HG02759 (cell line): ENCODE measurements around the gene ASF1B.

Source experiments
- ATAC-seq: cut with Tn5 transposase; IDR thresholded peaks from one replicate; pipeline ENCODE4 v1.9.1; 2021; ENCODE audit warnings: mild to moderate bottlenecking, moderate library complexity; ENCODE audit not compliant: unreplicated experiment

Gene ASF1B

DNA sequence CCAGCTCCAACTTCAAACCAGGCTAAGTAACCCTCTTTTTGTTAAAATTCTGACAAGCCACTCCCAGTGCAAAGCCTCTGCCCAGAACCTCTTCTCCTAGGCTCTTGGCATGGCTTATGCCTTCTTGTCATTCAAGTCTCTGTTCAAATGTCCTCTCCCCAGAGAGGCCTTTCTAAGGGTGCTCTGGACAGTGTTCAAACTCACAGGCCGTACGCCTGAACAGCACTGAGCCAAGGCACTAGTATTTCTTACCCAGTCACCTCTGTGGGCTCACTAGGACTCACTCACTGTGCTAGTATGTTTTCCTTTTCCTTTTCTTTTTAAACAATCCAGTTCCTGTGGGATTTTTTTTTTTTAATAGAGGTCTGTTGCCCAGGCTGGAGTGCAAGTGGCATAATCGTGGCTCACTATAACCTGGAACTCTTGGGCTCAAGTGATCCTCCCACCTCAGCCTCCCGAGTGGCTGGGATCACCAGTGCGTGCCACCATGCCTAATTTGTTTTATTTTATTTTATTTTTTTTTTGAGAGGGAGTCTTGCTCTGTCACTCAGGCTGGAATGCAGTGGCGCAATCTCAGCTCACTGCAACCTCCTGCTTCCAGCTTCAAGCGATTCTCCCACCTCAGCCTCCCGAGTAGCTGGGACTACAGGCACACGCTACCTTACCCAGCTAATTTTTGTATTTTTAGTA lies 2.3 kb upstream of the ASF1B start:
- ATAC-seq, result no peak

DNA sequence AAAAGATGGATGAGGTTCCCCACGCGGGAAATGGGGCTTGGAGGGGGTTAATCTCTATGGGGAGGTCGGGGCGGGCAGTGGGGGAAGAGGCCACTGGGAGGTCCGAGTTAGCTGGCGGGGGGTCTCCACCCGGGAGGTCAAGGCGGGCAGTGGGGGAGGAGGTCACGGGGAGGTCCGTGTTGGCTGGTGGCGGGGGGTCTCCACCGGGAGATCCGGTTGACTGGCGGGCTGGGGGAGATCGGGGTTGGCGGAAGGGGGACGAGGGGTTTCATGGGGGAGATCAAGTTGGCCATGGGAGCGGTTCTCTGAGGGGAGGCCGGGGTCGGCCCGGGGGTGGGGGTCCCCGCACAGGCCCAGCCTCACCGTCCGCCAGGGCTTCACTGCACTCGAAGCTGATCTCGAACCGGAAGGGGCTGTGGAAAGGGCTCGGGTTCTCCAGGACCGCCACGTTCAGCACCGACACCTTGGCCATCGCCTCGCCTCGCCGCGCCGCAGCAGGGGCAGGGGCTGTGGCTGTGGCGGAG lies 342 bp downstream of the ASF1B start:
- no peak for ATAC-seq

DNA sequence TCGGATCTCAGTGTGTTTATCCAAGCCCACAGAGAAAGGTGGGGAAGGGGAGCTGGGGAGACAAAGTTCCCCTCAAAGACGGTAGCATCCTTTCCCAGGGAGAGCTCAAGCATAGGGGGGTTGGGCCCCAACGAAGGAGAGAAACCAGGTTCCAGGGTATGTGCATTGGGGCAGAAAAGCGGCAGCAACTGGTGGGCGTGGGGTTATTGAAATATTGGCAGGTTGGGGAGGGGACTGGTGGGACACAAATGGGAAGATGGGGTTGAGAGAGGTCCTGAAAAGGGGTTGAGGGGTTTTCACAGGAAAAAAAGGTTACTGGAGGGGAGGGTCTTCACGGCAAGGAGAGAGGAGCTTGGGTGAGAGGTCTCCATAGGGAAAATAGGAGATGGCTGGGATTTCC lies 1.0 kb downstream of the ASF1B start:
- no peak for ATAC-seq

DNA sequence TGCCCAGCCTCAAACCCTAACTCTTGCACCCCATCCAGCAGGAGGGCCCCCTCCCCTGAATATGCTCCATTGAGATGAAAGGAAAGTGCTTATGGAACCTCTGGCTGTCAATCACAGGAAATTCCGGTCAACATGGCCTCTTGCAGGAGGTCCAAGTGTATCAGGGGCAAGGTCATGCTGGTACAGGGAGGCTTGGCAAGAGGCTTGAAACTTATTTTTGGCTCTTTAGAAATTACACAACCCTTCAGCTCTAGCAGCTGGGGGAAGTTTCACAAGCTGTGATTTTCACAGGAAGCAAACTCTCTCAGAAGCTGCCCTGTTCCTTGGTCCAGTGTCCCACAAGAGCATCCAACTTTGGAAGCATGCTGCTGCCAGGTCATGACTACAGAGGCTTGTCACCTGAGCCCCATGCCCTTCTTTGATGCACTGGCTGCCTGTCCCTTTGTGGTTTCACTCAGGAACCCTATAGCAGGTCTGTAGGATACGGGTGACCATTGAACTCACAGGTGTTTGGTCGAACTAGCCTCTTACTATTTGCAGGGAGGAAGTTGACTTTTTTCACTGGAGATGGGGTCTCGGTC lies 8.4 kb downstream of the ASF1B start:
- no peak for ATAC-seq

DNA sequence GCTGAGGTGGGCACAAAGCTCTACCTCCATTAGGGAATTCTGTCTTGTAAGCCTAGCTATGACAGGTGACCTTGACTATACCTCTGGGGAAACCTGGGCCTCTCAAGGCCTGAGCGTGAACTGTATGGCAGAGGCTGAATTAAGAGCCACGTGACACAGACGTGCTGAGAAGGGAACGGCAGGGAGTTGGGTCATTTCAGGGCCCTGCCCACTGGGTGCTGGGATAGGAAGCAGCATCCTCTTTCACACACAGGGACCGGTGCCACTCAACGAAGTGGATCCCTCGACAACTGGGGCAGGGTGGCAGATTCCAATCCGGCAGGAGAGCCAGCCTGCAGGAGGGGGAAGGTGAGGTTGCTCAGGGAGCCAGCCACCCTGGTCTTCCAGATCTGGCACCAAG lies 9.2 kb downstream of the ASF1B start:
- no peak for ATAC-seq

DNA sequence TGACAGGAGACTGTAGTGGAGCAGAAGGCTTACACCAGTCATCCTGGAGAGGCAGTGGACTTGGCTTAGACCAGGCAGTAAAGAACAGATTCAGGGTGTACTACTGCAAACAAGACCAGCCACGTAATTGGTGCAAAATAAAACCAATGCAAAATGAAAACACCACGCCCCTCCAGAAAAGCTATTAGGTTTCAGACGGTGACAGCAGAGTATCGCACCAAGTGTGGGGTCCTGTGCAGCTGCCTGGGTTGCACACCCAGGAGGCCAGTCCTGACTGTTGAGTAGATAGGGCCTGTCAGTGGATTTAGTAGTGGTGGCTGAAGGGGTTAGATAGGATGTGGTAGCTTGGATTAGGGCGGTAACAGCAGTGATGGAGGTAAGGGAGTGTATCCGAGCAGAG lies 13.5 kb downstream of the ASF1B start:
- ATAC-seq, result no peak

DNA sequence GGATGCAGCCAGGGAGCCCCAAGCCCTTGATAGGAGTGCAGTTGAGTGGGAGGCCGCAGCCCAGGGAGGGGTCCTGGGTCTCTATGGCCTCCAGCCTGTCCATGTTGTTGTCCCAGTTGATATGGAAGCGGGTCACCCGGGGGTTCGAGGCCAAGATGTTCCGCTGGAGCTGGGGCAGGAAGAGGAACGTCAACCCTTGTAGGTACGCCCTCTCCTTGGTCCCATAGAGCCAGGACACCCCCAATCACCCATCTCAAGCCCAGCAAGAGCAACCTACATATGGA lies 15.9 kb downstream of the ASF1B start:
- ATAC-seq, result no peak

DNA sequence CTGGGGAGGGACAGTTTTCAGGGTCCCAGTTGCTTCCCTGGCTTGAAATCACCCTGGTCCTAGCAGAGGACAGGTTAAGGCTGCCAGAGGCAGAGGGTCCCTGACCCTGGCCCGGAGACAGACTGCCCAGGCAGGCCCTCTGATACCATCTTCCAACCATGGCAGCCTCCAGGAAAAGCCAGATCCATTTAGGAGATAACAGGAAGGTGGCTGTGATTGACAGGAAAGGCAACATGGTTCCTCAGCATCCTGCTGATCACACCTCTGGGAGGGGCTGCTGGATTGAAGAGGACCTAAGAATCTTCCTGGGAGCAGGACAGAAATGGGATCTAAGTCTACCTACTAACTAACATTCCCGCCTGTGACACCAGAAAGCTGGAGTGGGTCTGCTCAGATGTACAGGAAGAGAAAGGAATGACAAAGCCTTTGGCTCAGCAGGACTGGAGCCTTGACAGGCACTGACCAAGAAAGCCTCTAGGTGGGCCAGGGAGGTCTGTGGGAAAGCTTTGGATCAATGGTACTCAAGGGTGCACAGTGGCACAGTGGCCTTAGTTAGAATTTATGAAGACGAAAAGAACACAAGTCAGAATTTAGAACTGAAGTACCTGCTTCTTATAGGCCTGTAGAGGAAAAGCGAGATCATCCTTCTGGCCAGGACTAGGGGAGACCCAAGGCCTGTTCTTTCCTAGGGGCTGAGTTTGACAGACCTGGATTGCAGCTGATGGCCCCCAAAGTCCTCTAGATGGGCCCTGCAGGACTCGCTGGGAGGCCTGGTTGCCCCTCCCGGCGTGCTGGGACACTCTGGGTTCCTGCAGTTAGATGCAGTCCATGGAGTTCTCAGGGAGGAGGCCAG lies 16.5 kb downstream of the ASF1B start:
- ATAC-seq, result no peak

DNA sequence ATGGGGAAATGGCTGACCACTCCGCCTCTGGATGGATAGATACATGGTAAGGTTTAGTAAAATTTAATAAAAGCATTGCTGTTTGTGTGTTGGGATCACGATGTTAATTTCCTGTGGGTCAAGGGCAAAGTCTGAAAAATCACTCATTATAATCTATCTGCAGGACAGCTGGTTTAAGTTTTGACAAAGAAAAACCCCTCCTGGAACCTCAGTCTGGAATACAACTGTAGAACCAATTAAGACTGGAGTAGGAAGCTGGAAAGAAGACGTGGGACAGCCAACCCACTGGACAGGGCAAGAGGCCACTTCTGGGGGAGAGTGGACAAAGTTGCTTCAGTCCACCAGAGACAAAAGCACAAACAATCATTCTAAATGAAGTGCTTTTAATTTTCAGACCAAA lies 17.2 kb downstream of the ASF1B start:
- no peak for ATAC-seq

DNA sequence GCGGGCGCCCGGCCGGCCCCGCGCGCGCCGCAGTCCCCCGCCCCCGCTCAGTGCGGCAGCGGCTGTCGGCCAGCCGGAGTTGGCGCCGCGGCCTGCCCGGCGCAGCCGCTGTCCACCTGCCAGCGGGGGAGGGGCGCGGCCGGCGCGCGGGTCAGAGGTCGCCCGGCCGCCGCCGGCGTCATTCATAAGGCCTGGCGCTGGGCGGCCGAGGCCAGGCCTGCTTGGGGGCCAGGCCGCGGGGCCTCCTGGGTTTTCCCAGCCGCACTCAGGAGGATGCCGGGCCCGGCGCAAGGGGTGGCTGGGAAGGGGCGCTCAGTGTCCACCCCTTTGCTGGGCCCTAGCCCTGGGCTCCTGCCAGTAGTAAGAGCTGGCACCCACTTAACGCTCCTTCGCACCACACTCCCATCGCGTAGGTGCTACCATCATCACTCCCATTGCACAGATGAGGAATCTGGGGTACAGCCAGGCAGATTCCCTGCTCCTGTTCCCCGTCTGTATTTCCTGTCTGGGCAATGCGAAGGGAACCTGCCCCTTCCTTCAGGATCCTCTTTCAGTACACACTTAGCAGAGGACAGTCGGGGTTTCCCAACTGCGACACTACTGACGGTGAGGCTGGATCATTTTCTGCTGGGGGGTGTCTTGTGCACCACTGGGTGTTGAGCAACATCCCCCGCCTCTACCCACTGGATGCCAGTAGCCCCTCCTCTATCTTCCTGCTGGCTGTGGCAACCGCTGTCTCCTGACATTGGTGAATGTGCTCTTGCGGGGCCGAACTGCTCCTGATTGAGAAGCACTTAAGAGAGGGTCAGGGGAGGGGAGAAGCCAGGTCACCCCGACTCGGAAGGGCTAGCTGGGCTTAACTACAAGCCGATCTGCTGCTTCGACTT lies 18.0 kb downstream of the ASF1B start:
- ATAC-seq, result peak; percentile 38

DNA sequence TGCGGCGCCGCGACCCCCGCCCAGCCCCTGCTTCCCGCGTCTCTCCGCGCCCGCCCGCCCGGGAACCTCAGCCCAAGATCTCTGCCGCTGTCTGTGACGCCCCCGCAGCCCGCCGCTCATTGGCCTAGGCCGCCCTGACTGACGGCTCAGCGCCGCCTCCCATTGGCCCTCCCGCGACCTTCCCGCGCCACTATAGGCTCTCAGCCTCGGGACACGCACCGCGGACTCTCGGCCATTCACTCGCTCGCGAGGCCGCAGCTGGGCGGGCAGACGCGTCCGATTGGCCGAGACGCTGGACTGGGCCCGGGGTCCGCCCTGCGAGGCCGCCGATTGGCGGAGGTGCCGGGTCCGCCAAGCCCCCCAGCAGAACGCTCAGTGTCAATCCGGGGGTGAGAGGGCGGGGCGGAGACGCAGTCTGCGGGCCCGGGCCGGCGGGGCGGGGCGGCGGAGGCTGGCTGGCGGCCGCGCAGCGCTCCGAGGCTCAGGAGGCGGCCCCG lies 18.7 kb downstream of the ASF1B start, which contains the start of gene PRKACA:
TSS of gene PRKACA (minus strand) at position 95 of the 497 bp plus-strand sequence. CDS start 215 bp downstream, outside the sequence.
- ATAC-seq, result peak; percentile 90

DNA sequence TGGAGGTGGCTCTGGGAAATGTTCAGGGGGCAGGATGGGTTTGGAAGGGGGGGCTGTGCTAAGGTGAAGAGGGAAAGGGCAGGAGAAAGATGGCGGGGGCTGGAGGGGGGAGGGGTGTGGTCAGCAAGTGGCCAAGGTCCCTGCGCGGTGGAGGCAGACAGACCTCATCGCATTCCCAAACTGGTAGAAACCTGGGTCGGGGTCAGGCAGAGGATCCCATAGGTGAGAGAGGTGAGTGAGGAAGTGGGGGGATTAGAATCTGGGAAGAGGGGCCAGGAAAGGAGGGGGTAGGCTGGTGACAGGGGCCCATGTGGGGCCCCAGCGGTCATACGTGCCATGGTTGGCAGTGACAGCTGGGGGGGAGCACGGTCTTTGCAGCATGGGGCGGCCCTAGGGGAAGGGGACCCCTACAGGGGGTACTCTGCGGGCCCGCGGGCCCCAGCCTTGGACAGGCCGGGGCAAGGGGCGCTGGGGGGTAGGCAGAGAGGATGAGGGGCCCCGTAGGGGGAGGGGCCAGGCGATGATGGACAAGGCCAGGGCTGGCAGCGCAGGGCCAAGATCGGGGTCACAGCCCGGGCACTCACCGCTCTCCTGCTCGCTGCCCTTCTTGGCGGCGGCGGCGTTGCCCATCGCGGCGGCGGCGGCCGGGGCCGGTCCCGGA lies 19.3 kb downstream of the ASF1B start:
- peak; percentile 7 for ATAC-seq

DNA sequence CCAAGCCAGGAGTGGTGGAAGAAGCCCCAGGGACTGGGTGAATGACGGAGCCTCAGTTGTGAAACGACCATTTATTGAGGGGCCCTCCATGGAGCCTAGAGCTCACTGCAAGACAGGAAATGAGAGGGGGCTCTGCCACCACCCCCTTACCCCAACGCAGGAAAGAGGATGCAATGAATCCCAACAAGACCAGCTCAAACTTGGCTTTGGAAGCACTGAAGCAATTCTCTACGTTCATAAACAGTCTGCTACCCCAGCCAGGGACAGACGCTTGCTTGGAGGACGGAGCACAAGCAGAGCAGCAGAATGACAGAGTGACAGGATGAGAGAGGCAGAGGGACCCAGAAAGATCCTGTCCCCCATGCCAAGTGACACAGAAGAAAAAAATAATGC lies 19.9 kb downstream of the ASF1B start:
- no peak for ATAC-seq

DNA sequence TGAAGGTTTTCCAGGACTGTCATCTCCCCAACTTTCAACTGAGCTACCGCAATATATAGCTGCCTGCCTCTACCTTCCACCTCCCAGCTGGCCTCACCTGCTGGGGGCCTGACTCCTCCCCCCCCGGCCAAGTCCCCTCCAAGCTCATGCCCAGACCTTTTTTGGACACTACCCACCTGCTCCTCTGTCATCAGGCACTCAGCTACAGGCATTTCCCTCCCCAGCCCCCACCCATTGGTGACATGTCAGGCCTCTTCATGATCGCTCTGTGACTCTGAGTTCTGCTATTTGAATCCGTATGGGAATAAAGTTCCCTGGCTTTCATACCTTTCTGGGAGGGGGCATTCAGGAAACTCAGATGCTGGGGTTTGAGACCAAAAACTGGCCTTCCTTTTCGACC lies 20.6 kb downstream of the ASF1B start:
- no peak for ATAC-seq

DNA sequence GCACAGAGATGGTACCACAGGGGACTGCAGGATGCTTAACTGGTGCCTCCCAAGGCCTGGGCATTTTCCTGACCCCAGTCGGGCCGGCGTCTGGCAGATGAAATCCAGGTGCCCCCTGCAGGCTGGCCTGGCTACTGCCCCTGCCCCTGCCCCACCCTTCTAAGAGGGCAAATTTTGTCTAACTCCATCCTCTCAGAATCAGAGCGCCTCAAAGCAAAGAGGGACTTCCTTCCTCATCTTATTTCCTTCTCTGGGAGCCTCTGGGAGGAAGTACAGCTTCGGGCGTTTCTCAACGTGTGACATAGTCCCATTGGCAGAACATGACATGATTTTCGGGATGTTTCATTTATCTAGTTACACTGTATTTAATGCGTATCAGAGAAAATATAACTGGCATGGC lies 21.5 kb downstream of the ASF1B start:
- no peak for ATAC-seq

DNA sequence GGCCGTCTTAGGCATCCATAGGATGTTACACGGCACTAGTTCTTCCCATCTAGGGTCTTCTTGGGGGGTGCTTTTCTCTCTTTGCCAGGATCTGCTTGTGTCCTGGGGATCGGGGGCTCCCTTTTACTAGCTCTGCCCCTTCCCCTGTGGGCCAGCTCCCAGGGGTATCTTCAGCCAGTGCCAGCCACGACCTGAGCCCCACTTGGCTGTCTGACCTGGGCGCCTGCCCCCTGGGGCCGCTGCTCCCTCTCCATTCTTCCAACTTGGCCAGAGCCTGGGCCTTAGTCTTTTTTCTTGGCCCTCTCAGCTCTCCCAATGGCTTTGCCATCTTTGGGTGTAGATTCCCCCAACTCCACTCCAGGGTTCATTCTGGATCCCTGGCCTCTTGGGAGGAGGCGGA lies 21.9 kb downstream of the ASF1B start:
- no peak for ATAC-seq

DNA sequence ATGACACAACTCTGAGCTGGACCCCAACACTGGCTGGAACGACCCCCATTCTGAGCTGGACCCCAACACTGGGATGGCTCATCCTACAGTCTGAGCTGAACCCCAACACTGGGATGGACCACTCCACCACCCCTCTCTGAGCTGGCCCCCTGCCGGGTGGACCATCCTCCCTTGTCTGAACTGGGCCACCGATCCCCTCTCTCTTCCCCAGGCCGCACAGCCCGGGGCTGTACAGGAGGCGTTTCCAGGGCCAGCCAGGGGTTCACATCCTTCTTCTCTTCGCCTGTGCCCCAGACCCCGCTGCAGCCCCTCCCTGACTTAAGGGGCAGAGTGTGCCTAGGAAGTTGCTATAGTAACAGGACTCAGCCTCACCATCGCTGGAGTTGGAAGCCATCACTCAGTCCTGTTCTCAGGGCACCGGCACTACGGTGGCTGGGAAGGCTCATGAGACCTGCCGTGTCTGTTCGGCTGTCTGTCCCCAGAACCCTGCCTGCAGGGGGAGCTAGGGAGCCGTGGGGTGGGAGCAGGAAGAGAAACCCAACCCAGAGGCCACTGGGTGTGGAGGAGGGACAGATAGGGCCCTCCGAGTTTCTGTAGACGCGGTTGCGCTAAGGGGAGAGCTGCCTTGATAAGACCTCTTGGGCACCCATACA lies 22.5 kb downstream of the ASF1B start:
- ATAC-seq, result no peak

DNA sequence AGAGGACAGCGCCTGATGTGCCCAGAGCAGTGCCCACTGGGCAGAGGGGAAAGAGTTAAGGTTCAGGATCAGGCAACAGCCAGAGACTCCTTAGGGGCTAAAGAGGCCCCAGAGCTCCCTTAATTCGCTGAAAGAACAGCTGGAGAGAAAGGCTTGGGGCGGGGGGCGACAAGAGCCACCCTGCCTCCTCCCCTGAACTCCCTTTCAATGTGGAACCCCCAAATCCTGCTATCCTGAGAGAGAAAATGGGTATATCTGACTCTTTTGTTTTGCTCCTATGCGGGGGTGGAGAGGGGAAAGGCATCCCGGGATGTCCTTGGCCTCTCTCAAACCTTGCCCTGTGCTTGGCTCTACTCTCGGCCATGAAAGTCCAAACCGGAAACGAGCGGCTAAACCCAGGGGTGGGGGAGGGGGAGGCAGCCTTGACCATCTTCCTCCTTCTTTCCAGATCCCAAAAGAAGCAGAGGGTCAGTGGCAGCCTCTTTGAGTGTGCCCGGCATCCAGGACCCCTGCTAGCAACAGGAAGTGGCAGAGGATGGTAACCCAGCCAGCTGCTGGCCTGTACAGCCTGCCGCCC lies 23.5 kb downstream of the ASF1B start:
- ATAC-seq, result no peak

DNA sequence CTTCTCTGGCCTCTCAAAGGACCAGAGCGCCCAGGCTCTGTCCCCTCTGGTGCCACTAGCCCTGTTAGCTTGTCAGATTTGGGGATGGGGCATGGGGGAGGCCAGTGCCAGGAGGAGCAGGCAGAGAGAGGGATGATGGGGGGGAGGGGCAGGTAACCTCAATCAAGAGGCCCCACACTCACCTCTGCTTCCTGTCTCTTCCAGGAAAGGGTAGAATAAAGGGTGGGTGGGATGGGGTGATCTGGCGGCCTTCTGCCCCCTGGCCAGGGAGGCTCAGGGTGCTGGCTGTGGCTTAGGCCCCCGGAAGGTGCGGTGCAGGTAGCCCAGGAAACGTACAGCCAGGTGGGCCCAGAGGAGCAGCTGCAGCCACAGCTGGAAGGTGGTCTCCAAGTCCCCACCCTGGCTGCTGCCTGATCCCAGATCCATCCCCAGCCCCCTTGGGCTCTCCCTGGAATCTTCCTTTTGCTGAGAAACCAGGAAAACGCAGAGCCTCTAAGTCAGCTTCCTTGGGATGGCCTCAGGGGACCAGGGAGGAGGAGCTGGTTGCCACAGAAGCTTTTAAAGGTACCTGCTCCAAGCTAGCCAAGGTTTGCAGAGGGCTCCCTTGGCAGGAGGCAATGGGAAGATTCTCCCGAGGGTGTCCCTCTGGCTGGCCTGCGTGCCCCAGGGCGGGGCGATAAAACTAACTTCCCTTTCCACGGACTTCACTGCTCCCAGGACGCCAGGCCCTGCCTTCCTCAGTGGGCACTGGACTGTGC lies 24.2 kb downstream of the ASF1B start:
- no peak for ATAC-seq
